H1 (cell line): Measurements from ENCODE around the gene EIPR1. TPM values are rescaled to one million over a fixed set of nuclear protein-coding genes. Genes with fewer than 3 reads are reported as not detected.

ENCODE experiments used
- CTCF ChIA-PET: fragments of 300-600 bp; sonication (Branson Sonifier 250); formaldehyde crosslinking; loops from one replicate; lab custom pipeline; 2021; ENCODE audit not compliant: partially characterized antibody; lab: Charles Lee
- POLR2A ChIA-PET: fragments of 300-600 bp; sonication (Branson Sonifier 250); formaldehyde crosslinking; loops from one replicate; lab custom pipeline; 2021; ENCODE audit warnings: inconsistent platforms; ENCODE audit not compliant: partially characterized antibody; lab: Charles Lee
- DNase-seq, 2 experiments: peaks; one replicate each; pipeline versions ENCODE4 v3.0.0 to v3.0.0-alpha.2; 2010 to 2022; ENCODE audit warnings: low spot score in 2 of 2, low read depth in 1 of 2, mixed read lengths in 1 of 2
- FAIRE-seq: peaks from 2 replicates; lab custom pipeline; 2011; peaks lifted over from hg19 to GRCh38; lab: Jason Lieb, UNC
- H2AFZ ChIP-seq: 2 replicates; pipeline ENCODE4 v1.8.1; 2012; ENCODE audit warnings: low read length, inconsistent platforms
- H2AK5ac ChIP-seq: 2 replicates; pipeline ENCODE4 v1.6.1; 2013; ENCODE audit warnings: low read depth, low read length
- H2BK120ac ChIP-seq: replicated peaks from 2 replicates; pipeline ENCODE3; 2013; ENCODE audit warnings: low read depth, low read length, inconsistent platforms
- H2BK12ac ChIP-seq: 2 replicates; pipeline ENCODE4 v1.6.1; 2013; ENCODE audit warnings: low read depth, low read length
- H2BK15ac ChIP-seq: 2 replicates; pipeline ENCODE4 v1.6.1; 2013; ENCODE audit warnings: low read length
- H2BK20ac ChIP-seq: 2 replicates; pipeline ENCODE4 v1.6.1; 2013; ENCODE audit warnings: low read length
- H2BK5ac ChIP-seq: 2 replicates; pipeline ENCODE4 v1.6.1; 2013; ENCODE audit warnings: low read depth, low read length
- H3K14ac ChIP-seq: 2 replicates; pipeline ENCODE4 v1.6.1; 2013; ENCODE audit warnings: inconsistent platforms; ENCODE audit not compliant: insufficient read length
- H3K18ac ChIP-seq: 2 replicates; pipeline ENCODE4 v1.6.1; 2013; ENCODE audit warnings: low read length; ENCODE audit errors: extremely low read depth
- H3K23ac ChIP-seq: 2 replicates; pipeline ENCODE4 v1.6.1; 2013; ENCODE audit warnings: inconsistent platforms; ENCODE audit not compliant: insufficient read length
- H3K23me2 ChIP-seq: 2 replicates; pipeline ENCODE4 v1.6.1; 2013; ENCODE audit warnings: low read depth, low read length
- H3K27ac ChIP-seq: 2 replicates; pipeline ENCODE4 v1.6.1; 2011; ENCODE audit warnings: low read depth, low read length, inconsistent platforms
- H3K27me3 ChIP-seq, 4 experiments: replicated peaks in 1 of 4; 1 replicate in 1 of 4; 2 replicates in 3 of 4; pipeline versions ENCODE4 v1.6.1 to v1.8.1; 2011 to 2013; ENCODE audit warnings: low read length in 3 of 4, mild to moderate bottlenecking in 3 of 4, inconsistent platforms in 2 of 4, mixed read lengths in 2 of 4, moderate library complexity in 1 of 4; ENCODE audit not compliant: control insufficient read depth in 3 of 4, insufficient read depth in 3 of 4; ENCODE audit errors: extremely low read depth in 1 of 4
- H3K36me3 ChIP-seq, 4 experiments: 2 replicates each; pipeline versions ENCODE4 v1.6.1 to v1.8.1; 2011 to 2013; ENCODE audit warnings: mild to moderate bottlenecking in 4 of 4, low read length in 3 of 4, moderate library complexity in 2 of 4, control low read depth in 1 of 4, inconsistent platforms in 1 of 4; ENCODE audit not compliant: insufficient read depth in 4 of 4, control insufficient read depth in 2 of 4
- H3K4ac ChIP-seq: replicated peaks from 2 replicates; pipeline ENCODE3; 2013; ENCODE audit warnings: low read length, low read depth, mixed read lengths, inconsistent platforms; ENCODE audit not compliant: insufficient read length
- H3K4me1 ChIP-seq, 4 experiments: replicated peaks in 1 of 4; 1 replicate in 1 of 4; 2 replicates in 3 of 4; pipeline versions ENCODE4 v1.6.1 to v1.8.1; 2011 to 2013; ENCODE audit warnings: low read length in 3 of 4, inconsistent platforms in 2 of 4, mixed read lengths in 1 of 4; ENCODE audit not compliant: insufficient read depth in 4 of 4, control insufficient read depth in 3 of 4
- H3K4me2 ChIP-seq, 2 experiments: 2 replicates each; pipeline versions ENCODE4 v1.6.1 to v1.8.1; 2011 to 2013; ENCODE audit warnings: low read depth in 2 of 2, low read length in 2 of 2, control low read depth in 1 of 2, inconsistent platforms in 1 of 2, mild to moderate bottlenecking in 1 of 2; ENCODE audit not compliant: insufficient read depth in 1 of 2
- H3K4me3 ChIP-seq, 4 experiments: fragments of 200-600, 300-600 bp in 1 of 4; sonication (generic), shearing (Covaris generic), sonication (Bioruptor Twin) in 1 of 4; 2 replicates each; pipeline versions ENCODE4 v1.5.1 to v1.8.1; 2011 to 2016; ENCODE audit warnings: low read length in 4 of 4, low read depth in 3 of 4, control low read depth in 2 of 4, inconsistent platforms in 2 of 4, mild to moderate bottlenecking in 2 of 4, mixed read lengths in 1 of 4, moderate library complexity in 1 of 4; ENCODE audit not compliant: insufficient read depth in 2 of 4; ENCODE audit errors: extremely low read depth in 1 of 4
- H3K56ac ChIP-seq: replicated peaks from 2 replicates; pipeline ENCODE3; 2013; ENCODE audit warnings: low read depth, mild to moderate bottlenecking, mixed read lengths, low read length, inconsistent platforms; ENCODE audit not compliant: insufficient read length
- H3K79me1 ChIP-seq: 2 replicates; pipeline ENCODE4 v1.6.1; 2013; ENCODE audit warnings: low read depth, low read length, control low read depth
- H3K79me2 ChIP-seq, 2 experiments: 2 replicates each; pipeline versions ENCODE4 v1.6.1 to v1.8.1; 2012 to 2013; ENCODE audit warnings: low read length in 2 of 2, mild to moderate bottlenecking in 2 of 2, inconsistent platforms in 1 of 2; ENCODE audit not compliant: insufficient read depth in 2 of 2, control insufficient read depth in 1 of 2
- H3K9ac ChIP-seq, 4 experiments: replicated peaks in 1 of 4; 1 replicate in 1 of 4; 2 replicates in 3 of 4; pipeline versions ENCODE4 v1.6.1 to v1.8.1; 2011 to 2013; ENCODE audit warnings: low read depth in 3 of 4, low read length in 3 of 4, control low read depth in 2 of 4, mild to moderate bottlenecking in 2 of 4, moderate library complexity in 2 of 4, inconsistent platforms in 1 of 4; ENCODE audit errors: extremely low read depth in 1 of 4
- H3K9me3 ChIP-seq, 2 experiments: 2 replicates each; pipeline versions ENCODE4 v1.6.1 to v1.8.1; 2012 to 2013; ENCODE audit warnings: mild to moderate bottlenecking in 2 of 2, moderate library complexity in 2 of 2, control low read depth in 1 of 2, inconsistent platforms in 1 of 2, low read depth in 1 of 2, low read length in 1 of 2, mixed read lengths in 1 of 2; ENCODE audit not compliant: insufficient read depth in 2 of 2
- H4K20me1 ChIP-seq, 2 experiments: replicated peaks in 1 of 2; 2 replicates each; pipeline versions ENCODE3 to v1.8.1; 2011 to 2013; ENCODE audit warnings: inconsistent platforms in 2 of 2, low read length in 2 of 2, mild to moderate bottlenecking in 1 of 2; ENCODE audit not compliant: insufficient read depth in 2 of 2, control insufficient read depth in 1 of 2
- H4K5ac ChIP-seq: 2 replicates; pipeline ENCODE4 v1.6.1; 2013; ENCODE audit warnings: low read length, low read depth, mixed read lengths, inconsistent platforms; ENCODE audit not compliant: insufficient read length
- H4K8ac ChIP-seq: 2 replicates; pipeline ENCODE4 v1.8.0; 2013; ENCODE audit warnings: mild to moderate bottlenecking, moderate library complexity, low read length, inconsistent platforms; ENCODE audit not compliant: insufficient read depth; ENCODE audit errors: extremely low read depth
- H4K91ac ChIP-seq: replicated peaks from 2 replicates; pipeline ENCODE3; 2013; ENCODE audit warnings: low read length, mixed read lengths, inconsistent platforms; ENCODE audit not compliant: insufficient read length
- CREB1 ChIP-seq: IDR thresholded peaks from 2 replicates; pipeline ENCODE4 v1.6.1; 2012; ENCODE audit warnings: inconsistent platforms
- CTBP2 ChIP-seq: IDR thresholded peaks from 2 replicates; pipeline ENCODE4 v1.7.0; 2011; ENCODE audit warnings: borderline replicate concordance, mild to moderate bottlenecking, moderate library complexity, mixed read lengths, low read length; ENCODE audit not compliant: insufficient read depth, insufficient read length
- GABPA ChIP-seq: IDR thresholded peaks from 2 replicates; pipeline ENCODE4 v1.6.1; 2011; ENCODE audit warnings: mild to moderate bottlenecking, low read length, moderate library complexity, borderline replicate concordance; ENCODE audit not compliant: insufficient read depth
- HDAC2 ChIP-seq, 2 experiments: fragments of 300-600 bp in 1 of 2; sonication (generic) in 1 of 2; IDR thresholded peaks; 2 replicates each; pipeline ENCODE4 v1.6.1; 2011 to 2012; ENCODE audit warnings: low read depth in 2 of 2, low read length in 2 of 2, mild to moderate bottlenecking in 2 of 2, moderate library complexity in 2 of 2, borderline replicate concordance in 1 of 2, inconsistent platforms in 1 of 2
- PHF8 ChIP-seq: fragments of 200-600 bp; sonication (generic); conservative IDR thresholded peaks from 2 replicates; pipeline ENCODE4 v1.7.1; 2012; ENCODE audit warnings: low read depth, mild to moderate bottlenecking, inconsistent platforms, low read length, moderate library complexity
- POU5F1 ChIP-seq: IDR thresholded peaks from 2 replicates; pipeline ENCODE4 v1.6.1; 2011; ENCODE audit warnings: low read depth, mild to moderate bottlenecking, low read length, moderate library complexity
- SIN3A ChIP-seq, 2 experiments: IDR thresholded peaks in 1 of 2; conservative IDR thresholded peaks in 1 of 2; 2 replicates each; pipeline ENCODE4 v1.6.1; 2011 to 2012; ENCODE audit warnings: low read length in 2 of 2, improper control_type of control experiment in 1 of 2, low read depth in 1 of 2, mild to moderate bottlenecking in 1 of 2
- SP2 ChIP-seq: IDR thresholded peaks from 2 replicates; pipeline ENCODE4 v1.6.1; 2012; ENCODE audit warnings: mild to moderate bottlenecking, low read length, inconsistent platforms
- SRF ChIP-seq: IDR thresholded peaks from 2 replicates; pipeline ENCODE4 v1.6.1; 2011; ENCODE audit warnings: mild to moderate bottlenecking, low read depth, low read length, moderate library complexity
- TAF7 ChIP-seq: optimal IDR thresholded peaks from 2 replicates; pipeline ENCODE3; 2011; ENCODE audit warnings: low read depth, mild to moderate bottlenecking, inconsistent platforms, low read length, moderate library complexity, borderline replicate concordance
- TCF12 ChIP-seq: IDR thresholded peaks from 2 replicates; pipeline ENCODE4 v1.6.1; 2011; ENCODE audit warnings: low read depth, mild to moderate bottlenecking, low read length
- USF2 ChIP-seq: IDR thresholded peaks from 2 replicates; pipeline ENCODE4 v1.6.1; 2011; ENCODE audit warnings: low read length, improper control_type of control experiment
- ZNF274 ChIP-seq: IDR thresholded peaks from 2 replicates; pipeline ENCODE4 v1.7.0; 2012; ENCODE audit warnings: low read length, borderline replicate concordance; ENCODE audit errors: extremely low read depth
- WGBS, 2 experiments: shearing (Covaris generic) in 1 of 2; methylation state at CpG; one replicate each; pipeline versions ENCODE4 v1.1.6 to v1.1.7; 2013 to 2015; ENCODE audit warnings: low lambda C conversion rate in 2 of 2, mixed read lengths in 2 of 2, inconsistent platforms in 1 of 2, low coverage in 1 of 2, missing lambda C conversion rate in 1 of 2; ENCODE audit not compliant: insufficient replicate concordance in 2 of 2, insufficient coverage in 1 of 2, insufficient read length in 1 of 2; ENCODE audit errors: extremely low coverage in 1 of 2, missing lambda C conversion rate in 1 of 2; 5-methylcytosine and 5-hydroxymethylcytosine counted together
- polyA plus RNA-seq, 7 experiments: library from polyadenylated mRNA; depleted of rRNA in 3 of 7; stranded (reverse) in 5 of 7; unstranded in 2 of 7; fragments of >200 nt in 5 of 7; fragments of 200-250 nt in 2 of 7; gene quantifications; 1 replicate in 5 of 7; 2 replicates in 1 of 7; 4 replicates in 1 of 7; pipeline versions ENCODE4 v1.2.1 to v1.2.3, GENCODE V29; 2011 to 2013; ENCODE audit warnings: missing spikeins in 2 of 7, mixed read lengths in 2 of 7
- total RNA-seq: library from RNA; stranded (reverse); fragmentation: NEBNext Ultra II Directional; extraction: Animal tissue kit (Norgen Biotek cat#: 25700); gene quantifications from 2 replicates; pipeline ENCODE4 v1.2.1, GENCODE V29; 2021

The EIPR1 gene
- total and polyA plus RNA-seq, 2 of the 8 experiments (the other 6 are each of a cell fraction or from before 2014, with no cell fraction given), result 26.3 to 56.4 TPM

- Histone ChIP-seq H3K27ac (no peak overlapping the region), H4K5ac (no peak overlapping the region), H3K9ac (no peak overlapping the region), H4K8ac (no peak overlapping the region), H3K18ac (no peak overlapping the region), H3K27me3 (no peaks in the 10 kb centered on the region), H3K4me1 (peaks cover 0 to 10% (median 0%) of the 10 kb centered on the region in 4 experiments; a peak in 1 of 7 replicates), H2AK5ac (no peak overlapping the region), H2BK12ac (no peak overlapping the region), H4K91ac (no peak overlapping the region), H3K79me2 (peaks cover 0 to 23% of the 10 kb centered on the region in 2 experiments; a peak in 2 of 4 replicates), H3K36me3 (peaks cover 0 to 10% (median 4%) of the 10 kb centered on the region in 4 experiments; a peak in 6 of 8 replicates), H3K4ac (no peak overlapping the region), H3K23ac (no peak overlapping the region), H2BK5ac (no peak overlapping the region), H3K4me3 (no peak overlapping the region), H3K79me1 (peaks cover 5% of the 10 kb centered on the region), H3K56ac (no peak overlapping the region), H4K20me1 (peaks cover 0 to 2% of the 10 kb centered on the region in 2 experiments), H2AFZ (no peak overlapping the region), H2BK15ac (no peak overlapping the region), H3K9me3 (no peaks in the 10 kb centered on the region), H2BK20ac (no peak overlapping the region), H3K14ac (no peak overlapping the region), H3K23me2 (no peaks in the 10 kb centered on the region), H2BK120ac (no peak overlapping the region), H3K4me2 (no peak overlapping the region)
- DNase-seq (no peak), FAIRE-seq (no peak)
- POLR2A ChIA-PET, result no interaction called here
- CTCF ChIA-PET, result no interaction called here
- WGBS, 2 experiments, result 90% methylated on average over 3 of the region's 3 CpGs; no CpG with 5 or more reads in 1 of the 2 experiments
- TF ChIP-seq CREB1 (no peak), SIN3A (conservative IDR thresholded peaks at IDR 0.05 in 1 of 2, IDR thresholded peaks at IDR 0.05 in 1 of 2; ENCODE audit: low read depth in 1 of 2, low read length in 2 of 2) (no peak), TAF7 (no peak), SP2 (no peak), HDAC2 (IDR thresholded peaks at IDR 0.05; ENCODE audit: borderline replicate concordance in 1 of 2, low read depth in 2 of 2, low read length in 2 of 2) (no peak), SRF (no peak), CTBP2 (no peak), USF2 (no peak), GABPA (no peak), TCF12 (no peak), PHF8 (no peak), POU5F1 (no peak), ZNF274 (no peak)
Measured at GRCh38 chr2:3354986-3355385, 22.6 kb downstream of the EIPR1 start.
